Small intestine (tissue), 7 donors: ENCODE results near the gene LIMCH1. TPM values are rescaled to one million over a fixed set of nuclear protein-coding genes. Genes with fewer than 3 reads are reported as not detected.
"Not testable (repeated sequence)": the region's sequence is repeated elsewhere in the genome, so short reads cannot be mapped to it uniquely, and the experiment has no call there.

Experiments
- DNase-seq, 2 donors: peaks; one replicate each; pipeline versions ENCODE4 v3.0.0 to v3.0.0-alpha.2; 2013
- FAIRE-seq: peaks from 2 replicates; lab custom pipeline; 2012; peaks lifted over from hg19 to GRCh38; lab: Jason Lieb, UNC
- H3K27ac ChIP-seq, 3 donors: one replicate each; pipeline ENCODE4 v1.5.1; 2013; ENCODE audit warnings: low read length in 2 of 3, mild to moderate bottlenecking in 2 of 3, control low read depth in 1 of 3, inconsistent platforms in 1 of 3, low read depth in 1 of 3, moderate library complexity in 1 of 3
- H3K27me3 ChIP-seq, 3 donors: one replicate each; pipeline ENCODE4 v1.6.1; 2013; ENCODE audit warnings: low read length in 3 of 3, inconsistent platforms in 1 of 3; ENCODE audit not compliant: control insufficient read depth in 3 of 3, insufficient read depth in 3 of 3
- H3K36me3 ChIP-seq, 3 donors: one replicate each; pipeline ENCODE4 v1.6.1; 2013; ENCODE audit warnings: low read length in 3 of 3, inconsistent platforms in 1 of 3, low read depth in 1 of 3, mild to moderate bottlenecking in 1 of 3, moderate library complexity in 1 of 3; ENCODE audit not compliant: control insufficient read depth in 3 of 3, insufficient read depth in 2 of 3
- H3K4me1 ChIP-seq, 3 donors: one replicate each; pipeline ENCODE4 v1.6.1; 2013; ENCODE audit warnings: low read length in 2 of 3, inconsistent platforms in 1 of 3, low read depth in 1 of 3, mild to moderate bottlenecking in 1 of 3, moderate library complexity in 1 of 3; ENCODE audit not compliant: control insufficient read depth in 3 of 3, insufficient read depth in 2 of 3
- H3K4me3 ChIP-seq, 3 donors: one replicate each; pipeline ENCODE4 v1.5.1; 2013; ENCODE audit warnings: low read length in 3 of 3, control low read depth in 1 of 3, inconsistent platforms in 1 of 3, low read depth in 1 of 3, mild to moderate bottlenecking in 1 of 3, moderate library complexity in 1 of 3
- H3K9me3 ChIP-seq, 2 donors: one replicate each; pipeline ENCODE4 v1.6.1; 2013; ENCODE audit warnings: low read depth in 1 of 2, low read length in 1 of 2; ENCODE audit not compliant: control insufficient read depth in 2 of 2, insufficient read depth in 1 of 2
- WGBS, 3 donors: extraction: QIAGEN DNeasy Blood & Tissue Kit; methylation state at CpG; one replicate each; pipeline ENCODE4 v1.1.7; 2013; 5-methylcytosine and 5-hydroxymethylcytosine counted together
- polyA plus RNA-seq, 4 donors: library from polyadenylated mRNA; stranded (reverse) in 3 of 4; unstranded in 1 of 4; fragments of 200-250 nt in 3 of 4; fragments of 120-200 nt in 1 of 4; gene quantifications; one replicate each; pipeline versions ENCODE4 v1.2.1 to v1.2.3, GENCODE V29; 2013
- donor health status: healthy with polysubstance abuse.
- donor health status: control.
- donor health status: control.
- donor health status: Bipolar disorder and iron deficiency.
- donor health status: healthy.

The LIMCH1 gene
- polyA plus RNA-seq, 4 donors: 1.6 to 10.8 (median 4.1) TPM

DNA sequence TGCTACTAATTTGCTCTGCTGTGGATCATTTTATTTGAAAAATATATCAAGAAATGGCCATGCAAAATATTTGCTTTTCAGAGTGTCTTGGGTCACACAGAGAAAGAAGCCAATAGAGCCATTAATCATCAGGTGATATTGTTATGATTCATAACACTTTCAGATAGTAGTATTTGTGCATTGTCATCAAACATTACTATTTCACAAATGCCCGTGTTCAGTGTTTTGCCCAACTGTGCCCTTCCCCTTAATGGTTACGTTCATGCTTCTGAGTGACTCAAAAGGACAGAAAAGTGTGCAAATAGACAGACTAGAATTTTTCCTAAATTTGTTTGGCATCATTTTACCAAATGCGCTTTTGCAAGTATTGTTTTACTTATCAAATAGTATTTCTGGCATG, 164.0 kb downstream of the LIMCH1 start:
- H3K4me3 ChIP-seq: no peak overlapping the region
- H3K27ac ChIP-seq: no peak overlapping the region
- H3K27me3 ChIP-seq: peaks cover 0 to under 1% (median 0%) of the 10 kb centered on the region in 3 donors
- FAIRE-seq (no peak), DNase-seq (no peak)
- H3K9me3 ChIP-seq: no peaks in the 10 kb centered on the region
- H3K36me3 ChIP-seq: no peaks in the 10 kb centered on the region
- H3K4me1 ChIP-seq: no peaks in the 10 kb centered on the region
- WGBS, 3 donors: 58 to 79% (median 65%) methylated on average over 3 of the region's 3 CpGs

- no peak overlapping the region for H3K4me3 ChIP-seq
- no peaks in the 10 kb centered on the region for H3K27me3 ChIP-seq
- FAIRE-seq (no peak), DNase-seq (no peak)
- H3K27ac ChIP-seq: no peak overlapping the region
- no peaks in the 10 kb centered on the region for H3K36me3 ChIP-seq
- no peaks in the 10 kb centered on the region for H3K9me3 ChIP-seq
- WGBS, 3 donors: 73 to 79% (median 78%) methylated on average over 4 of the region's 4 CpGs
- H3K4me1 ChIP-seq: no peaks in the 10 kb centered on the region
These were observed 164.8 kb downstream of the LIMCH1 start for GRCh38 chr4:41702770-41703169.

DNA sequence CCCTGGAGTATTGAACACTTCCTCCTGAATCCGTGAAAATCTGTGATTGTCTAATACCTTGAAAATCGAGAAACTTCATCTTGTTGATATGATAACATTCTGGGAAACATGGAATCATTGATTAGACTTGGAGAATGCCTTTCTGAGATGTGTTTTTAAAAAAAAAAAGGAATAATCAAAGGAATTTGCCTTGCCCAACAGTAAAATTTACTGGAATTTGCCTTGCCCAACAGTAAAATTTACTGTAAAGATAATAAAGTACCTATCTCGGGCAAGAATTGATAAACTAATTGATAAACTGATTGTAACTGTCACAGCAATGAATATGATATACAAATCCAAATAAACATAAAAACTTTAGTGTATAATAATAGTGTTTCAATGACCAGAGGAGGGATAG, 165.8 kb downstream of the LIMCH1 start:
- Histone ChIP-seq H3K27me3 (no peaks in the 10 kb centered on the region), H3K4me3 (no peak overlapping the region), H3K36me3 (no peaks in the 10 kb centered on the region), H3K4me1 (no peaks in the 10 kb centered on the region), H3K27ac (no peak overlapping the region), H3K9me3 (no peaks in the 10 kb centered on the region)
- DNase-seq: no peak
- 26 to 64% (median 34%) methylated on average over 3 of the region's 3 CpGs for WGBS, 3 donors
- no peak for FAIRE-seq

DNA sequence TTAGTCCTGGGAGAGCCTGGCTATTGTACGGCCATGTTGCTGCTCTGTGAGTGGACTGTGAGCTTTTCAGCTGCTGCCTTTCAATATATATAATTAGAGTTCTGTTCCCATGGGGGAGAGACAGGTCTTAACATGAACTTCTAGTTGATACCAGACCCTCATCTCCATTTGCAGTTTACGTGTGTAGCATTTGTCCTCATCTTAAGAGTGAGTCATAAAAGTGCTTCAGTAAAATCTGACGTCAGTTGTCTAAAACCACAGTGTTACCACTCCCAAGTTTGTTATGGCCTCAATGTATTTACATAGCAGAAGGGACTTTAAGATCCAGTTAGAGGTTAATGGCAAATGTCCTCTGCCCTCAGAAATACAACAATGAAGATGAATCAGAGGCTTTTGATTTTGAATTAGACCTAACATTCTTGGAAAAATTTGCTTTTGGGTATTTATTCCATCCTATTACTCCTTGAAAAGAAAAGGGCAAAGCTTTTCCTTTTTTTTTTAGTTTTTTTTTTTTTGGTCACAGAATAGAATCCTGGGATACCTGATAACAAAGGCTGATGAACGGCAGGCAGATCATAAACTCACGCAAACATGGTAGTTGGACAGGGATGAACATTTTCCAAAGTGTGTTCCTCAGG, 172.0 kb downstream of the LIMCH1 start:
- no peaks in the 10 kb centered on the region for H3K36me3 ChIP-seq
- 23 to 50% (median 39%) methylated on average over 5 of the region's 5 CpGs for WGBS, 3 donors
- H3K4me3 ChIP-seq: no peak overlapping the region
- H3K4me1 ChIP-seq: no peaks in the 10 kb centered on the region
- no peak for FAIRE-seq
- no peaks in the 10 kb centered on the region for H3K27me3 ChIP-seq
- H3K9me3 ChIP-seq: no peaks in the 10 kb centered on the region
- H3K27ac ChIP-seq: no peak overlapping the region
- DNase-seq: no peak

DNA sequence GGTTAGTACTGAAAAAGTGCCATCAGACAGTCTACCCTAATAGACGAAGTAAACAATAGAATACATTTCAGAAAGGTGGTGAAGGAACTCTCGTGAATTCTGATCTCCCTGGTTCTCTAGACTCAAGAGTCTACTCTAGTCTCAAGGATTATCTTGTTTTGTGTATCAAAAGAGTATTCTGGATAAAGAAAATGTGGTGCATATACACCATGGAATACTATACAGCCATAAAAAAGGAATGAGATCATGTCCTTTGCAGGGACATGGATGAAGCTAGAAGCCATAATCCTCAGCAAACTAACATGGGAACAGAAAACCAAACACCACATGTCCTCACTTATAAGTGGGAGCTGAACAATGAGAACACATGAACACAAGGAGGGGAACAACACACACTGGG, 173.7 kb downstream of the LIMCH1 start:
- not testable (repeated sequence) for H3K36me3 ChIP-seq, H3K4me3 ChIP-seq, H3K27ac ChIP-seq, H3K4me1 ChIP-seq, FAIRE-seq, H3K27me3 ChIP-seq, DNase-seq, H3K9me3 ChIP-seq
- WGBS, 3 donors: 83 to 93% (median 93%) methylated on average over 2 of the region's 2 CpGs

GRCh38 chr4:41712425-41712824, 174.5 kb downstream of the LIMCH1 start:
- DNase-seq (no peak), FAIRE-seq (no peak)
- Histone ChIP-seq H3K36me3 (no peaks in the 10 kb centered on the region), H3K4me1 (no peaks in the 10 kb centered on the region), H3K9me3 (no peaks in the 10 kb centered on the region), H3K27me3 (no peaks in the 10 kb centered on the region), H3K4me3 (no peak overlapping the region), H3K27ac (no peak overlapping the region)
- 28 to 53% (median 35%) methylated on average over 3 of the region's 3 CpGs for WGBS, 3 donors

- 62 to 79% (median 67%) methylated on average over 1 of the region's 1 CpG for WGBS, 3 donors
- DNase-seq (no peak), FAIRE-seq (no peak)
- no peaks in the 10 kb centered on the region for H3K36me3 ChIP-seq
- H3K9me3 ChIP-seq: no peaks in the 10 kb centered on the region
- peaks cover 0 to 4% (median 0%) of the 10 kb centered on the region in 3 donors for H3K27me3 ChIP-seq
- H3K27ac ChIP-seq: no peak overlapping the region
- H3K4me3 ChIP-seq: no peak overlapping the region
- H3K4me1 ChIP-seq: no peaks in the 10 kb centered on the region
These were observed 175.8 kb downstream of the LIMCH1 start for GRCh38 chr4:41713768-41714167.

DNA sequence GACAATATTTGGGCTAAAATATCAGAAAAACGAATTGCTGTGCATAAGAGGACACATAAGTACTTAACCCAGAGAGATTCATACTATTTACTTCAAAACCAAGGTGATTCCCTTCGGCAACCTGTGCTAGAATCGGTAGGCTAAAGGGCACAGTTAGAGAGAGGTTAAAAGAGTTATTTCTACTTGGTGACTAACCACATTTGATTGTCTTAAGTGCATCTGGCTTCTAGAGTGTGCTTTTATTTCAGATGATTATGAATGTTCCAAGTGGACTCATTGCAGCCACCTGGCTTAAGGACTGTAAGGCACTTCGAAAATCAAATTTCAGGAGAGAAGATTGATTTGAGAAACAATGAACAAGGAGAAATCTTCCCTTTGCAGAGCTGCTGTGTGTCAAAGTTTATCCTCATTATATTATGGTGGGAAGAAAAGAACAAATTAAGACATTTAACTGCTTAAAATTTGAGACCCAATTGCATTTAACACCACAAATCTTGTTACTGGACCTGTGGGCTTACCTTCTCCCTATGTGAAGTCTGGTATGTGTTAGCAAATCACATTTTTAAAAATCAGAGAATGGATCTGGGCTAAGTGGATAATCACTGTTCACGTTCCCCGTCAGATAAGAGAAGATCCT, 176.5 kb downstream of the LIMCH1 start:
- Histone ChIP-seq H3K27ac (no peak overlapping the region), H3K9me3 (no peaks in the 10 kb centered on the region), H3K4me1 (no peaks in the 10 kb centered on the region), H3K36me3 (no peaks in the 10 kb centered on the region), H3K4me3 (no peak overlapping the region), H3K27me3 (peaks cover 0 to 4% (median 0%) of the 10 kb centered on the region in 3 donors)
- 70 to 77% (median 75%) methylated on average over 6 of the region's 6 CpGs for WGBS, 3 donors
- DNase-seq: no peak
- no peak for FAIRE-seq
